Hepatic stellate cell (primary cell): ENCODE data around the gene ALOX15B.
"Not testable (repeated sequence)": the region's sequence is repeated elsewhere in the genome, so short reads cannot be mapped to it uniquely, and the experiment has no call there.

Experiments used
- DNase-seq: peaks from one replicate; pipeline ENCODE4 v3.0.0; 2011; ENCODE audit warnings: low spot score

The ALOX15B gene

GRCh38 chr17:8013731-8014557 is 24.9 kb upstream of the ALOX15B start:
- DNase-seq = no peak

GRCh38 chr17:8014558-8014850 is 24.4 kb upstream of the ALOX15B start:
- no peak for DNase-seq

- DNase-seq = no peak
Measured at GRCh38 chr17:8015236-8015956, 23.5 kb upstream of the ALOX15B start.

- no peak for DNase-seq
Measured at GRCh38 chr17:8015957-8016631, 22.8 kb upstream of the ALOX15B start.

- no peak for DNase-seq
Measured at GRCh38 chr17:8016632-8017424, 22.0 kb upstream of the ALOX15B start.

GRCh38 chr17:8018436-8018835 is 20.4 kb upstream of the ALOX15B start:
- no peak for DNase-seq

GRCh38 chr17:8019166-8019565 is 19.7 kb upstream of the ALOX15B start:
- DNase-seq = no peak

- no peak for DNase-seq
Measured at GRCh38 chr17:8019665-8020650, 18.9 kb upstream of the ALOX15B start.

- no peak for DNase-seq
Measured at GRCh38 chr17:8020776-8021564, 17.9 kb upstream of the ALOX15B start.

GRCh38 chr17:8021565-8022359 is 17.1 kb upstream of the ALOX15B start:
- DNase-seq = no peak

- DNase-seq = no peak
Measured at GRCh38 chr17:8022360-8023003, 16.4 kb upstream of the ALOX15B start.

GRCh38 chr17:8024161-8024560 is 14.7 kb upstream of the ALOX15B start:
- DNase-seq = not testable (repeated sequence)

GRCh38 chr17:8025176-8025911 is 13.5 kb upstream of the ALOX15B start:
- DNase-seq = no peak

- DNase-seq = no peak
Measured at GRCh38 chr17:8029121-8029520, 9.7 kb upstream of the ALOX15B start.

- no peak for DNase-seq
Measured at GRCh38 chr17:8031261-8031661, 7.6 kb upstream of the ALOX15B start.

- no peak for DNase-seq
Measured at GRCh38 chr17:8031950-8032349, 6.9 kb upstream of the ALOX15B start.

- no peak for DNase-seq
Measured at GRCh38 chr17:8032442-8032841, 6.4 kb upstream of the ALOX15B start.

GRCh38 chr17:8039611-8040168 is 831 bp downstream of the ALOX15B start:
- no peak for DNase-seq
